OCI-LY1 (cell line): ENCODE measurements around the gene S100A16.

ENCODE experiments used
- CTCF ChIP-seq: fragments of 200-600 bp; sonication (generic), shearing (Covaris generic); IDR thresholded peaks from 2 replicates; pipeline ENCODE4 v1.5.1; 2017; ENCODE audit warnings: mild to moderate bottlenecking, antibody characterized with exemption, low read length, moderate library complexity, mixed read lengths
- EZH2 ChIP-seq: fragments of 200-600 bp; sonication (generic), shearing (Covaris generic); IDR thresholded peaks from 2 replicates; pipeline ENCODE4 v1.8.0; 2017; ENCODE audit warnings: borderline replicate concordance, mixed run types, mild to moderate bottlenecking, antibody characterized with exemption, low read length, moderate library complexity, mixed read lengths

GRCh38 chr1:153612111-153612754, 704 bp downstream of the S100A16 start:
- no peak for TF ChIP-seq CTCF
- no peak for TF ChIP-seq EZH2
